Activated CD4-positive, CD25-positive, alpha-beta regulatory T cell treated with anti-CD3 and anti-CD28 coated beads, Interleukin-2, amount 50 U/mL, for 72 hours (primary cell): Measurements from ENCODE around the gene COPG1.
A peak's percentile ranks its signal among the peaks of the same experiment; 100 is the strongest.

Experiments used
- DNase-seq: peaks from one replicate; pipeline ENCODE4 v3.0.0; 2021

Gene COPG1

DNA sequence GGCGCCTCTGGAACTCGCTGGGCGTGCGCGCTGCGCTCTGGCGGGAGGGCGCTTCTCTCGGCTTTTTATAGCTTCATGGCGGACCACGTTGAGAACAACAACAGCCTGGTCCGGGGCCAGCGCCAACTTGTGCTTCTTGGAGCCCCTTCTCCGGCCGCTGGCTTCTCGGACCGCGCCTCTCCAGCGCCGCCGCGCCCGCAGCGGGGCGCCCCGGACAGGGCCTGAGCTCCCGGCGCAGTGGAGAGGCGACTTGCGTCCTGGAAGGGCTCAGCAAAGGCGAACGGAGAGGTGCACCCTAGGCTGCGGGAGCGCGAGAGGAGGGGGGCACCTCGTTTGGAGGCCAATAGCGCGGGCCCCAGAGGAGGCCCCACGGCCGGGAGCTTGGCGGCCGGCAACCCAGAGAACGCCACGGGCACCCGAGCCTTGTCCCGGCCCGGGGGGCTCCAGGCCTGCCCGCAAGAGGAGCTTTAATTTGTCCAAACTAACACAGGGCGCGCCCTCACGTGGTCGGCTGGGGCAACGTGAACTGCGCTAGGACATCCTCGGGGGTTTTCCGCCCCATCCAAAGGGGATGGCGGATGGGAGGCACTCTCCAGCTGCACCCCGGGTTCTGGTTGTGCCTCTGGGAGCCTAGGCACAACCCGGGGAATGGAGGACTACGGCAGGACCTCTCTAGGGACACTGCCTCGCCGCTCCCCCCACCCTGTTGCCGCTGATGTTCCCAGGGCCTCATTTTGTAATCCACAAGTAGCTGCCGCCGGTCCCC is 67.0 kb downstream of the COPG1 start:
- peak; percentile 86 for DNase-seq

DNA sequence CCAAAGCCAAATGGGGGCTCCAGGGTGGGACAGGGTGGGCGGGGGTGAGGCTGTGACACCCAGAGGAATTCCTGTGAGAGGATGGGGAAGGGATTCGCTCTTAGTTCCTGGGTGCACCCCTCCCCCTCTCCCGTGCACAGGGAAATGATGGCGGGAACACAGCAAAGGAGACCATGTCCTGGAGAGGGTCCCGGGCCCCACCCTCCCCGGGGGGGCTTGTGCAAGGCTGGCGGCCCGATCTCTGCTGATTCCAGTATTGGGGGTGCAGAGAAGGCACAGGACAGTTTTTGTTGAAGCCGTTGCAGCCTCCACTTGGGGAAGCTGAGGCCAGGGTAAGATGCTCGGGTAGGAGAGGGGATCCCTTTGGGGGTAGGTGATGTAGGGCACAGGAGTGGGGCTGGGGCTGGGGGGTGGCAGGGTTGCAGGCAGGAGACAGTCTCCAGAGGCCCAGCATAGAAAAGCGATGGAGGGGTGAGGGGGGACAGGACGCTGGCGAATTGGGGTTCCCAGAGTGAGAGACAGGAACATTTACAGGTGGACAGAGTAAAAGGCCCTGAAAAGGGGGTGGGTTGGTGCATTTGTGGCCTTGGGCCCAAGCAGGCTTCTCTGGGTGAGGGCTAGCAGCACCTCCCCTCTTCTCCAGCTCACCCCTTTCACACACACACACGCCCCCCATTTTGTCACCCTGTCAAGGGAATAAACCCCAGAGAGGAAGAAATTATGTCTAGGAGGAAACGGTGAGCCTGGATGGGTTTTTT is 67.8 kb downstream of the COPG1 start:
- no peak for DNase-seq

DNA sequence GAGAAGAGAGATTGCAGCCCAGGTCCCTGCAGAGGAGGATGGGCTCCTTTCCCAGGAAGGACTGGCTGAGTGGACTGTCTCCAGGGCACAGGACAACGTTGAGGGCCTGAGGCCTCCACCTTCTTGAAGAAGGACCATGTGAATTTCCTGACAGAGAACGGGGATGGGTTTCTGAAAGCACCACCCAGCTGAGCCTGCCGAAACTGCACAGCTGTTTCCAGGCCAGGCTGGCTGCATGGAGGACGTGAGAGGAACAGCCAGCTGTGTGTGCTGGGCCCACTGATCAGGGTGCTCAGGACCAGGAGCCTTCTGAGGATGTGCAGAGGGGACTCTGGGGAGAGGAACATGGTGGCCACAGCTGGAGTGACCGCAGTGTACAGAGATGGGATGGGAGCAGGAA is 68.4 kb downstream of the COPG1 start:
- no peak for DNase-seq

DNA sequence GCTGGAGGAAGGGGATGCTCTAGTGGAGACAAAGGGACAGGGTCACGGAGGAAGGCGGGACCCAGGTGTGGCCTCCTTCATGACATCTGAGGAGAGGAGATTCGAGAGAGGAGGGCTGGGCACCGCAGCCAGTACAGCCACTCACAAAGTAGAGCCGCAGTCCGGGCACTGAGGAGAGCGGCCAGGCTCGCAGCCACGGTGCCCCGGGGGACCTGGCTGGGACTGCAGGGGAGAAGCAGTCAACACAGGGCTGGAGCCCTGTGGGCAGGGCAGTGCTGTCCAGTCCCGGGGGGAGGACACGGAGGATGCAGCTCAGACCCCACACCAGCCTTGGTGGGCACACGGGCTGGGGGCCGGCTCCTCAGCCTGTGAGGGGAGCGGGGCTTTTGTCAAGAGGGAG is 69.5 kb downstream of the COPG1 start:
- DNase-seq, result no peak

DNA sequence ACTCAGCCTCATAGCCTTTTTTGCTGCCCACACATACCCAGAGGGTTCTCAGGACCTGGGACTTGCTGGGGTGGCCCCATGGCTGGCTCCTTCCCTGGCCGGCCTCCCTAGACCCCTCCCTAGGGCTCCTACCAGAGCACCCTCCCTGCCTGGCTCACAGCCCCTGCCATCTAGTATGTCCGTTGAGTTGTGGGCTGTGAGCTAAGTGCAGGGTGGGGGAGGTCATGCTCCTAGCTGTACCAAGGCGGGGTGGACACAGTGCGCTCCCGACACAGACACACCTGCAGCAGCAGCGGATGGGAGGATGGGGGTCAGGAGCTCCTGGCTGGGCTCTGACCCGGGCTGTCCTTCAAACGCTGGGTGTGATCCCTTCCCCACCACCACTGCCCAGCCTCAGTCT is 70.9 kb downstream of the COPG1 start:
- no peak for DNase-seq

DNA sequence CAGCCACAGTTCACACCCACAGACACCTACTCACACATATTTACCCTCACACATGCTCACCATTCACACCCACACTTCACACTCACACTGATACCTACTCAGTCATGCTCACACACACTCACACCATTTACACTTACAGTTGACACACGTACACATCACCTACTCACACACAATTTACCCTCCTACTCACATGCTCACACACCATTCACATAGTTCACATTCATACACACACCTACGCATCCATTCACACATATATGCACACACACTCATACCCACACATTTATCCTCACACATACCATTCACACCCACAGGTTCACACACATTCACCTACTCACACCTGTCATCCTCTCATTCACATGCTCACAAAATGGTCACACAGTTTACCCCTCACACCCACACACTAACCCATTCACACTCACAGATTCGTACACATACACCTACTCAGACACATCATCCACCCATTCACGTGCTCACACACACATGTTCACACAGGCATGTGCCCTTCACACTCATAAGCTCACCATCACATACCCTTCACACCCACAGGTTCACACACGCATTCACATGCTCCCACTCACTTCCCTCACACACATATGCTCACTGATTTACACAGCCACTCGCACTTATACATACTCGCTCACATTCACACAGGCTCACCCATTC is 71.5 kb downstream of the COPG1 start:
- DNase-seq, result no peak

DNA sequence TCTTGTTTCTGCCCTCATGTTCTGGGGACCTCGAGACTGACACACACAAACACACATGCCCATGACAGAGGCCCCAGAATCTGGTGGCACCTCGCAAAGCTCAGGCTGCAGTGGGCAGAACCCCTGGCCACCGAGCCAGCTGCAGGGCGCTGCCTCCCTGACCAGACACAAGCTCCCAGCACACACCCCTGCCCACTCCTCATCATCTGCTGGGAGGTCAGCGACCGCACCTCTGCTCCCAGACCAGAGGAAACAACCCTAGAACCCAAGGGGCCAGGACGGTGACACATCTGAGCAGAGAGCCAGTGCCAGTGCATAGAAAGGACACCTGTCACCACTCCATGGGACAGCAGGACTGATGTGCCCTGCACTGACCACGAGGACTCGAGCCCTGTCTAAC is 72.5 kb downstream of the COPG1 start:
- DNase-seq, result no peak

DNA sequence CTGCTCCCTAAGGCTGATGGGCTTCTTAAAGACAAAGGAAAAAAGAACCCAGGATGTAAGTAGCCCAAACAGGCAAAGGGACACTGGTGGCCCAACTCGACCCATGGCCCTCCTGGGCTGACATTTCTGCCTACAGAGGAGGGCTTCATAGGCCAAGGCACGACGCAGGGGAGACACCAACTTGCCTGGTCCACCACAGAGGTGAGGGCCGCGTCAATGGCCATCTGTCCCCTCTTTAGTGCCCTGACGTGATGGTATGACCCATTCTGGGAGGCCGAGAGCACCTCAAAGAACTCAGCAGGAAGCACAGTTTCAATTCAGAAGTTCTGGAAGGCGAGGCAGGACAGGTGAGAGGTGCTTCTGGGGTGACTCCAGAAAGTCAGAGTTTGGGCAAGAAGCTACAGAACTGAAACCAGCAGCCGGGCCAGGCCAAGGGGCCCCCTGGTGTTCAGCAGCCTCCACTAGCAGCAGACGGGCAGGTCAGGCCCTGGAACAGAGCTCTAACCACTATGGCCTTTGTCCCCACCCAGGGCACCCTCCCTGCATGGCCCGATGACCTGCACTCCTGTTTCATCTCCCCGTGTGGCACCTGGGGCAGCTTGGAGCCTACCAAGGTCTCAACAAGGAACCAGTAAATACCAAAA is 74.4 kb downstream of the COPG1 start:
- no peak for DNase-seq

DNA sequence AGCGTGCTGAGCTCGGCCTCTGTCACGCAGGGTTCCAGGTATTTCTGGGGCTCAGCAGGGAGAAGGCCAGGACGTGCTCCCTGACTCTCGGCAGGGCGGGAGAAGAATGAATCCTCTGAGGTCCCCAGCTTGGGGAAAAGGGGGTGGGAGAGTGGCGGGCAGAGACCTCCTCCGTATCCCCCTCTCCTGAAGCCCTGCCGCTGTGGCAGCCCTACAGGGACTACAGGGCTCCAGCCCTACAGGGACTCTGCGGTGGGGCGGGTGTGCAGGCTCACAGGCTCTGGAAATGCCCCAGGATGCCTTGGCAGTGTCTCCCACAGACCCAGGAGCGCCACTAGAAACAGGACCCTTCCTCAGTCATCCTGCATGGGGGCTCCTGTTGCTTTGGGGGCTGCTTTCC is 75.4 kb downstream of the COPG1 start:
- no peak for DNase-seq

DNA sequence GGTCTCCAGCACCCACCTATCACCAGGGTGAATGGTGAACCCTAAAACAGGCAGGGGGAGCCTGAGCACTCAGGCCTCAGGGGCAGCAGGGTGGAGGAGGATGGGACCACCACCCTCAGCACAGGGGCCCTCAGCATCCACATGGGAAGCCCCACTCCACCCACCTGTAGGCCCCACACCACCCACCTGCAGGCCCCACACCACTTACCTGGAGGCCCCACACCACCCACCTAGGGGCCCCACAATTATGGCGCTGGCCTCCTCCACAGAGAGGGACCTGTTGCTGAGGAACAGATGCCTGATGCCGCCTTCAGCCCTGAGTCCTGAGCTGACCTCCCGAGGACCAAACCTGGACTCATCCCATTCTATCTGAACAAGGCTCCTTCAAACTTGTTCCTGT is 76.0 kb downstream of the COPG1 start:
- no peak for DNase-seq

DNA sequence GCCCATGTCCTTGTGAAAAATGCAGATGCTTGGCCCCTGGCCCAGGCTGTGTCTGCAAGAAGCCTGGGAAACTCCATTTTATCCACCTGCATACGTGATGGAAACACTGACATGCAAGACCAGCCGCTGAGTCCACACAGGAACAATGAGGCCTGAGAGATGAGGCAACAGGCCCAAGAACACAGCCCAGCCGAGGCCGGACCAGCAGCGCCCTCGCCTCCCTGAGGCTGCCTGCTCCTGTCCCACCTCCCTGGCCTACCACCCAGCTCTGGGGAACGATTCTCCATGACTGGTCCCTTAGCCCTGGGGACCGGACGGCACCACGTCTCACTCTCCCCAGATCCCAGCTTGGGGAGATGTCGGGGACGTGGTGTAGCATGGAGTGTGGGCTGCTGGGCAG is 76.7 kb downstream of the COPG1 start:
- DNase-seq, result no peak

DNA sequence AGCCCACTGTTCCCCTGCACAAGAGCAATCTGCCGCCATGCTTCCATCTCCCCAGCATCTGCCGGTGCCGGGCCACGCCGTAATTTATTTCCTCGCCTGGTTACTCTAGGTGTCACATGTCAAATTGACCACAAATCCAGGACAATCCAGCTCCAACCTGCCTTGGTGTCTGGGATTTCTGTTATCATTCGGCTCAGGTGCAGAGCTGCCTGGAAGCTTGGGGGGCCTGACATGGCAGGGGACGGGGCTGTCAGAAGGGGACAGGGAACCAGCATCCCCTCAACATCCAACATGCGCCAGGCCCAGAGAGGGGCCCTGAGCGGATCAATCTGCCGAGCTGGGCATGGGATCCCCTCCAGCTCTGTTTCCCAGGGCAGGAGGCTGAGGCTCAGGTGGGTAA is 77.2 kb downstream of the COPG1 start:
- DNase-seq, result no peak
